Epithelial cell of proximal tubule (primary cell): ENCODE results near the gene IRGC. TPM values are rescaled to one million over a fixed set of nuclear protein-coding genes. Genes with fewer than 3 reads are reported as not detected.
A peak's percentile ranks its signal among the peaks of the same experiment; 100 is the strongest.
"Not testable (repeated sequence)": the region's sequence is repeated elsewhere in the genome, so short reads cannot be mapped to it uniquely, and the experiment has no call there.

Experiments
- DNase-seq: peaks from one replicate; pipeline ENCODE4 v3.0.0-alpha.2; 2011; ENCODE audit warnings: low read depth
- H3K4me3 ChIP-seq: 2 replicates; pipeline ENCODE4 v1.5.1; 2011; ENCODE audit warnings: low read depth, mild to moderate bottlenecking, low read length
- total RNA-seq: library from RNA; depleted of rRNA; stranded (reverse); fragments of >200 nt; gene quantifications from 2 replicates; pipeline ENCODE4 v1.2.3, GENCODE V29; 2015
- TF ChIP-seq, protein P1 (sequence below): conservative IDR thresholded peaks from 2 replicates; pipeline ENCODE4 v1.5.1; 2012; ENCODE audit warnings: low read depth, mild to moderate bottlenecking, low read length

IRGC gene
- total RNA-seq, 1 donor from 2014 or later, result not detected

DNA sequence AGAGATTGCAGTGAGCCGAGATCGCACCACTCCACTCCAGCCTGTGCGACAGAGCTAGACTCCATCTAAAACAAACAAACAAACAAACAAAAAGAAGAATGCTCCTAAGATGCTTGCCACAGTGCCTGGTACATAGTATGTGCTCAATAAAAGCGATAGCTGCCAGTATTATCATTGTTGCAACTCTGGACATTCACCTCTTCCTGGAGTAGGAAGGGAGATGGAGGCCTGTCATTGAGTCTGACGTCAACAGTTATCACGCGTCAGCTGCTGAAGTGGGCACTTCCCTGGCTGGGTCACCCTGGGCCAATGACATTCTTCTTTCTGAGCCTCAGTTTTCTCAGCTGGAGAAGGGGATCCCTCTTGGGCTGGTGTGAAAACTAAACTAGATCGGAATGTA lies 41.7 kb upstream of the IRGC start:
- no peak overlapping the region for H3K4me3 ChIP-seq
- TF ChIP-seq, protein P1, sequence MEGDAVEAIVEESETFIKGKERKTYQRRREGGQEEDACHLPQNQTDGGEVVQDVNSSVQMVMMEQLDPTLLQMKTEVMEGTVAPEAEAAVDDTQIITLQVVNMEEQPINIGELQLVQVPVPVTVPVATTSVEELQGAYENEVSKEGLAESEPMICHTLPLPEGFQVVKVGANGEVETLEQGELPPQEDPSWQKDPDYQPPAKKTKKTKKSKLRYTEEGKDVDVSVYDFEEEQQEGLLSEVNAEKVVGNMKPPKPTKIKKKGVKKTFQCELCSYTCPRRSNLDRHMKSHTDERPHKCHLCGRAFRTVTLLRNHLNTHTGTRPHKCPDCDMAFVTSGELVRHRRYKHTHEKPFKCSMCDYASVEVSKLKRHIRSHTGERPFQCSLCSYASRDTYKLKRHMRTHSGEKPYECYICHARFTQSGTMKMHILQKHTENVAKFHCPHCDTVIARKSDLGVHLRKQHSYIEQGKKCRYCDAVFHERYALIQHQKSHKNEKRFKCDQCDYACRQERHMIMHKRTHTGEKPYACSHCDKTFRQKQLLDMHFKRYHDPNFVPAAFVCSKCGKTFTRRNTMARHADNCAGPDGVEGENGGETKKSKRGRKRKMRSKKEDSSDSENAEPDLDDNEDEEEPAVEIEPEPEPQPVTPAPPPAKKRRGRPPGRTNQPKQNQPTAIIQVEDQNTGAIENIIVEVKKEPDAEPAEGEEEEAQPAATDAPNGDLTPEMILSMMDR, result no peak
- DNase-seq, result no peak

DNA sequence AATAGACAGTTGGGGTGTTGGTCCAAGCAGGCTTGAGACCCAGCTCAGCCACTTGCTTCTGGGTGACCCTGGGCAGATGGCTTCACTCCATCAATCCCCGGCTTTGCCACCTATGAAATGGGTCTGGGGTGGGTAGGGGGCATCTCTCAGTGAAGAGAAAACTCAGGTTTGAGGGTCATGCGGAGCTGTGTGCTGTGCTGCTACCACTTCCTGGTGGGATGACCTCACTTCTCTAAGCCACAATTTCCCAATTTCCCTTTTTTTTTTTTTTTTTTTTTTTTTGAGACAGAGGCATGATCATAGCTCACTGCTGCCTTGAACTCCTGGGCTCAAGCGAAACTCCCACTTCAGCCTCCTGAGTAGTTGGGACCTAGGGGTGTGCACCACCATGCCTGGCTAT lies 41.3 kb upstream of the IRGC start:
- no peak overlapping the region for H3K4me3 ChIP-seq
- TF ChIP-seq, protein P1, result no peak
- DNase-seq, result no peak

DNA sequence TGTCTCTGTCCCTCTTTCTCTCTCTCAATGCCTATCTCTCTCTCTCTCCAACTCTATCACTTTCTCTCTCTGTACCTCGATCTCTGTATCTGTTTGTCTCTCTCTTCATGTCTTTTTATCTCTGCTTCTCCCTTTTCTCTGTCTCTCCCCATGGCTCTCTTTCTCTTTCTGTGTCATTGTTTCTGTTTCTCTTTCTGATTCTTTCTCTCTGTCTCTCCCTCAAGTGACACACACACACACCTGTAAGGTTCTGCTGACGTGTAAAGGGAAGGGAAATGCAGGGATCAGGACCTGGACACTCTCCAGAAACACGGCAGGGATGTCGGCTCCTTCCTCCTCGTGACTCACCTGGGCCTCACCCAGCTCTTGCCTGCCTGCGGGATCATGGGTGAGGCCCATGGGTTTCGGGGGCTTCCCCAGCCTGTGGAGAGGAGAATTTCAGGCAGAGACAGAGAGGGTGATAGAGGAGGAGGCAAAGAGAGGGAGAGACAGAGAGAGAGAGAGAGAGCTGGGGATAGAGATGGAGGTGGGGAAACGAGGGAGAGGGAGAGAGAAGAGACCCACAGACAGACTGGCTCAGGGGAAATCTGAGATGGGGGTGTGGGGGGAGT lies 40.5 kb upstream of the IRGC start:
- TF ChIP-seq, protein P1, result no peak
- no peak overlapping the region for H3K4me3 ChIP-seq
- peak; percentile 31 for DNase-seq

DNA sequence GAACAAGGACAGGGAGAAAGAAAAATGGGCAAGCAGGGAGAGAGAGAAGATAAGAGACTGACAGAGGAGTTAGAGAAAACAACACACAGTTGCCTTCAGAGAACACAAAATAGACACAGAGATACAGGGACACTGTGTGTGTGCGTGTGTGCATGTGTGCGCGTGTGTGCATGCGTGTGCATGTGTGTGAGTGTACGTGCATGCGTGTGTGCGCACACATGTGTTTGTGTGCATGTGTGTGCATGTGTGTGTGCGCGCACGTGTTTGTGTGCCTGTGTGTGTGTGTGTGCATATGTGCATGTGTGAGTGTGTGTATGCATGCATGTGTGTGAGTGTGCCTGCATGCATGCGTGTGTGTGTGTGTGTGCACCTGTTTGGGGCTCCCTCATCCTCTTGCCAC lies 40.0 kb upstream of the IRGC start:
- DNase-seq, result no peak
- TF ChIP-seq, protein P1, result no peak
- H3K4me3 ChIP-seq, result no peak overlapping the region

DNA sequence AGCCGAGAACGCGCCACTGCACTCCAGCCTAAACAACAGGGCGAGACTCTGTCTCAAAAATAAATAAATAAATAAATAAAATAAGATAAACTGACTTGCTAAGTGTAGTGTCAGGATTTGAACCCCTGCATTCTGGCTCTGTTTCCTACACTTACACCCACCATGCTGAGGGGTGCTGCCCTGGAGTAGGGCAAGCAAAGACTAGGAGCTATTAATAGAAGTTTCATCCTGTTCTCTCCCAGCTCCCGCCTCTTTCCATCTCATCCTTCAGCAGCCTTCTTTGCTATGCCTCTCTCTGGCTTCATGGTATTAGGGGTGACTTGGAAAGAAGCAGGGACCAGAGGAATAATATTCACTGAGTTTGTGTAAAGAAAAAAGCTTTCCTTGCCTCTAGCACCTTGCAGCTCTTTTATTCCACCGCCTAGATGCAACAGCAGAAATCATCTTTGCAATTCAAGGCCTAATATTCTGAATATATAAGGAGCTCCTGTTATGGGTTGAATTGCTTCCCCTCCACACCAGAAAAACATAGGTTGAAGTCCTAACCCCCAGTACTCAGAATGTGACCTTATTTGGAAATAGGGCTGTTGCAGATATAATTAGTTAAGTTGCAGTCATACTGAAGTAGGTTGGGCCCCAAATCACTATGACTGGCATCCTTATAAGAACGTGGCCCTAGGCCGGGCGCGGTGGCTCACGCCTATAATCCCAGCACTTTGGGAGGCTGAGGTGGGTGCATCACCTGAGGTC lies 37.2 kb upstream of the IRGC start:
- TF ChIP-seq, protein P1, result no peak
- H3K4me3 ChIP-seq, result no peak overlapping the region
- no peak for DNase-seq

DNA sequence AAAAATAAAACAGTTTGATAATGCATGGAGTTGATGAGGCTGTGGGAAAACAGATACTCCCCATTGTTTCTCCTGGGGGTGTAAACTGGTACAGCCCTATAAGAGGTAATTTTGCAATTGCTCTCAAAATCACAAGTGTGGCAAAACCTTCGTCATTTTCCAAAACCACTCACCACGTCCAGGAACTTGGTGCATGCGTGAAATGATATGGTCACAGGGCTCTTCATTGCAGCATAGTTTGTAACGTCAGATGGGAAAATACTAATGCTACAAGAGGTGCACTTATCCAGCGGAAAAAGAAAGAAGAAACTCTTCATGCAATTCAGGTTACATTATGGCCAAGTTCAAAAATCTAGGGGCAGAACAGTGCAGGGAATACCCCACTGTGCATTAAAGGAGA lies 34.1 kb upstream of the IRGC start:
- no peak overlapping the region for H3K4me3 ChIP-seq
- no peak for DNase-seq
- TF ChIP-seq, protein P1, result no peak

DNA sequence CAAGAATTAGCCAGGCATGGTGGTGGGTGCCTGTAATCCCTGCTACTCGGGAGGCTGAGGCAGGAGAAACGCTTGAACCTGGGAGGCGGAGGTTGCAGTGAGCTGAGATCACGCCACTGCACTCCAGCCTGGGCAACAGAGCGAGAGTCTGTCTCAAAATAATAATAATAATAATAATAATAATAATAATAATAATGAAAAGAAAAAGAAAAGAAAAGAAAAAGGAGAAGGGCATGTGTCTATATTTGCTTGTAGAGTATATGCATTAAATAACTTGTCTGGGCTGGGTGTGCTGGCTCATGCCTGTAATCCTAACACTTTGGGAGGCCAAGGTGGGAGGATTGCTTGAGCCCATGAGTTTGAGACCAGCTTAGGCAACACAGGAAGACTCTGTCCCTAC lies 33.6 kb upstream of the IRGC start:
- DNase-seq, H3K4me3 ChIP-seq: not testable (repeated sequence)
